GM21447 (cell line): ENCODE data around the gene ANKRD9.

ENCODE experiments used
- ATAC-seq: cut with Tn5 transposase; IDR thresholded peaks from one replicate; pipeline ENCODE4 v1.9.1; 2021; ENCODE audit not compliant: unreplicated experiment

Gene ANKRD9

DNA sequence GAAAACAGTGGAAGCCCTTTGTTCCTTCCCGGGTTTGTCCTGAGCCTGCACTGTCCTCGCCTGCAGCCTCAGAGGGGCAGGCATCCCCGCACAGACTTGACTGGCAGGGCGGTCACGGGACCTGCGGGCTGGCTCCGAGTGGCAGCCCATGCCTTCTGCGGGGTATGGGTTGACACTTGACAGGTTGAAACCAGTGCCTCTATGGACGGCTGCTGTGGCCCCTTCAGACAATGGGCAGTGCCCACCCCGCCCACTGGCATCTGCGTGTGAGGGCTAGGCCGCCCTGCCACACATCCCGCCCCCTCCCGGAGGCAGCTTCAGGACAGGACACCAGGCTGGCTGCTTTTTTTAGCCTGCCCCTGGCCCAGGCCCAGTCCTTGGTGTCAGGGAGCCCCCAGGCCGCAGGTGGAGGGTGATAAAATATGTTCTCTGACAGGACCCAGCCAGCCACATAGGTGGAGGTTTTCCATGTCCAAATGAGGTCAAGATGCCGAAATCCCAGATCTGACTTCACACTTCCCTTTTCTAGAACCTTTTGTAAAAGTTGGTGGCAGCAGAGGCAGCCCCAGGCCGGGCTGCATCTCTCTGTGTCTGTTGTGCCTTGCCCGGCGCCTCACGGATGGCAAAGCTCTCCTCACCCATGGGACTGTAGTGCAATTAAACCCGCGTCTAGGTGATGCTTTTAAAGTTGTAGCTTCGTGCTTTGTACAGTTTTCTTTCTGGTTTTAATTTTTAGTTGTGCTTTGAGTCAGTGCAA lies 10.0 kb downstream of the ANKRD9 start:
- no peak for ATAC-seq

DNA sequence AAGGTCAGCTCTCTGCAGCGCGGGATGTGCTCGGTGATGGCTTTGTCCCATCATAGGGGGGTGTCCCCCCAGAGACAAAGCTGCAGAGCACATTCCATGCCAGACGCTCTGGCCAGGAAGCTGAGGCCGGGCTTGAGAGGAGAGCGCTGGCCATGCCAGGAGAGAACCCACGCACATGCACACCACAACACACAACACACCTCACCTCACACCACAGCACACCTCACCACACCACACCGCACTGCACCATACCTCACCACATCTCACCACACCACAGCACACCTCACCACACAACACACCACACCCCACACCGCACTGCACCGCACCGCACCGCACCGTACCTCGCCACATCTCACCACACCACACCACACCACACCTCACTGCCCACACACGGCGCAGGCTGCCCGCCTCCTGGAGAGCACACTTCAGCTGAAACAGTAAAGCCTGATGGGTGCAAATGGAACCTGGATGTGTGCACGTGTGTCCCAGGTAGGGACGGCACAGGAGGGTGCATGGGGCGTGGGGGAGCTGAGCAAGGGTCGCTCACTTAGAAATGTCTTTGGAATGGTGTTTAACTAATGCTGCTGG lies 10.8 kb downstream of the ANKRD9 start:
- no peak for ATAC-seq

DNA sequence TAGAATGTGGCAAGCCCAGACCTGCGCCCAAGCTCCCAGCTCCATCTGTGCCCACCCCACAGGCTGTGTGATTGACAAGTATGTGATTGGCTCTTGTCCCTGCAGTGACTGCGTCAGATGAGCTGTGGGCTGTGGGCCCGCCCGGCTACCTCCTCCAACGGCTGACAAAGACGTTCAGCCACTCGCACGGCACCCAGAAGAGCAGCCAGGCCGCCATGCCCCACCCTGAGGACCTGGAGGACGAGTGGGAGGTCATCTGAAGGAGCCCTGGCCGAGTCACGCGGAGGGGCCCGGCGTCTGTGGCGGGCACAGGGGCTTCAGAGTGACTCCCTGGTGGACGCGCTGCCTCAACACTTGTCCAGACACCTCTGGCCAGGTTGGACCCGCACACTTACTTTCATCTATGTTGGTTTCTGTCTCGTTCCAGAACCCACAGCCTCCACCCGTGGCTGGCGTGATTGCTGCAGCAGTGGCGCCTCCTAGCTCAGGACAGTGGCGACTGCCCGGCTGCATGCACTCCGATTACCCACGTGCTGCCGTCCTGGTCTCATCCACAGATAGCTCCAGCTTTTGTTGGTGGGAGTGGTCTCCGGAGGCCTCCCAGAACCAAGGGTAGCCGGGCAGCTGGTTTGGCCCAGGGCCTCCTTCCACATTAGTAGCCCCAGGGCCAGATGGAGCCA lies 11.4 kb downstream of the ANKRD9 start:
- ATAC-seq: no peak

DNA sequence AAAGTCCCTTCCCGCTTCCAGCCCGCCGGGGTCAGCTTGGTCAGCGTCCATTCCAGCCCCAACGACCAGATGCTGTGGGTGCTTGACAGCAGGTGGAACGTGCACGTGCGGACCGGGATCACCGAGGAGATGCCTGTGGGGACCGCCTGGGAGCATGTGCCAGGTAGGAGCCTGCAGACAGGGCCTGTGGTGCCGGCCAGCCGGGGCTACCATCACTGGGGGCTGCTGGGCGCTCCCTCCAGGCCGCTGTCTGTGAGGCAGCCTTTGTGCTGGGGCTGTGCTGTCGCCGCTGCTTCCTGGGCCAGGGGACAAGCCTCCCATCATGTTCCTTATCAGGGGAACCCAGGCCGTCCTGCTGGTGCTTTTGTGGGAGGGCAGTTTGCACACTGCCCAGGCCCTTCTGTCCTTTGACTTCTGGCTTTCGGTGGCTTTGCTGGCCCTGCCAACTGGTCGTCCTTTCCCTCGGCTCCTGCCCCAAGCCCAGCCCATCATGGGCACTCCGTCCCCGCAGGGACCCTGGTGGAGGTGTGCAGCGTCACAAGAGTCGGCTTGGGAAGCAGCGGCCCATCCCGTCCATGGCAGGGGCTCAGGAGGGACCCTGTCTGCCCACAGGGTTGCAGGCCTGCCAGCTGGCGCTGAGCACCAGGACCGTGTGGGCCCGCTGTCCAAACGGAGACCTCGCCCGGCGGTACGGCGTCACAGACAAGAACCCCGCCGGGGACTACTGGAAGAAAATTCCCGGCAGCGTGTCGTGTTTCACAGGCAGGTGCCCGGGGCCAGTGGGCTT lies 12.4 kb downstream of the ANKRD9 start:
- no peak for ATAC-seq

DNA sequence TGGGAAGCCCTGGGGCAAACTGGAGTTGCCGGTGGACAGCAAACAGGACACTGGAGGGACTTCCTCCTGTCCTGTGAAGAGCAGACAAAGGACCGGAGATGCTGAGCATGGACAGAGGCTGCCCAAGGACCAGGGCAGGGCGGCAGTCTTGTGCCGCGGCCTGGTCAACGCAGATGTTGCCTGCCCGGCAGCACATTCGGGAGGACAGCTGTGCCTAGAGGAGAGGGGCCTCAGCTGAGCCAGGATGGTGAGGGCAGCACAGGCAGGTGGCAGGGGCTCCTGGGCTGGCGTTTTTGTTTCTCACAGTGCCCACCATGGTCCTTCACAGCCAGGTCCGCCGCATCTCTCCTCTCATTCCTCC lies 13.3 kb downstream of the ANKRD9 start:
- no peak for ATAC-seq

DNA sequence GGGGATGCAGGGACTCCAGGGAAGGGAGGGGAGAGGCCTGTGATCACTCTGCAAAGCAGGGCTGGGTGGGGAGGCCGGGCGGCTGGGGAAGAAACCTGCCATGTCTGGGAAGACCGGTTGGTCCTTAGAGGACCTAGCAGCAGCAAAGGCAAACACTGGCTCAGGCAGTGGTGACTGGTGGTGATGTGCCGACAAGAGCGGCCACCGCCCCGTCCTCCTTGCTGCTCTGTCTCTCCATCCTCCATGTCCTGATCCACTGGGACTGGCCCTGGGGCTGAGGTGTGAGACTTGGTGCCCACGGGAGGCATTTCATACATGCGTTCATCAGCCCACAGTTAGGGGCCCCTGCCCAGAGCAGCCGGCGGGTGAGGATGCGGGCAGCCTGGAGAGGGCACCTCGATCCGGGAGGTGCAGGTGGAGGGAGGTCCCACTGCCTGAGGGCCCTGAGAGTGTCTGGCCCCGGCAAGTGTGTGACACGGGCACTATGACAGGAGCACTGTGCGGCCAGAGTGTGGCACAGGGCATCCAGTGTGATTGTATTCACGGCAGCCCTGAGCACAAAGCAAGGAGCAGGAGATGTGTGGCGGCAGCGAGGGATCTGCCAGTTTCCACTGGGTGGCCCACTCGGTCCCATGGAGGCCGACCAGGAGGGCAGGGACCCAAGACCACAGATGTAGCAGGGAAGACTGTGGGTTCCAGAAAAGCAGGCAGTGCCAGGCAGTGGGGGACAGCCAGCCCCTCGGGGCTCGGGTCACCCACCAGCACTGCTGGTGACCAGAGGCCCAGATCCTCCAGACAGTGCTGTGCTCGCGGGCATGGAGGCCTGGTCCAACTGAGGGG lies 13.9 kb downstream of the ANKRD9 start:
- no peak for ATAC-seq

DNA sequence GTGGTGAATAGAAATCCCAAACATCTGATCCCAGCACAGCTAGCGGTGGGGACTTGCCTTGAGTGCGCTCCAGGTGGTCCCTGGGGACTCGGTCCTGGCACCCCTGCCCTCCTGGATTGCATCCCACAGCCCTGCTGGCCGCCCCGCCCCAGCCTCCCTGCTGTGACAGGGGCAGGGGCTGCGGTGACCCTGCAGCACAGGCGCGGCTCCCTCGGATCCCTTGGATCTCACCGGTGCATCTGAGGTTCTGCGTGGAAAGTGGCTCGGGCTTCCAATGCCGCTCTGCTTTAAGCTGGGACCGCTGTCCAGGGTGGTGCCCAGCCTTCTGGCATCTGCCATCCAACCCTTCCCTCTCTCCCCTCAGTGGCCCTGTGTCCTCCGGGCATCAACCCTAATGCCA lies 16.0 kb downstream of the ANKRD9 start:
- no peak for ATAC-seq

DNA sequence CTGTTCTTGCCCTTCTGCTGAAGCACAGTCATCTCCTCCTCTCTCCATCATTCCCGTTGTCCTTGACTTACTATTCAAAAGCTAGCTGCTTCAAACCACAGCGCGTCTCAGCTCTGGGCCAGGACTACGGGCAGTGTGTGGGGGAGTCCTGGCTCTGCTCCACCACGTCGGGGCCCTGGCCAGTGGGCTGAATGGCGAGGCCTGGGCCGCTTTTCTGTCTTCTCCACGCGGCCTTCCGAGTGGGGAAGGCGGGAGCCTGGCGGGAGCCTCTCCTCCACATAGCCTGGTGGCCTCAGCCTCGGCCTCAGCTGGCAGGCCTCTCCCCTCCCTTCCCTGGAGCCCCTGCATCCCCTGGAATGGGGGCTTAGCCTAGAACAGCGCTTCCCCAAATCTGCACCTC lies 16.5 kb downstream of the ANKRD9 start:
- ATAC-seq: no peak

DNA sequence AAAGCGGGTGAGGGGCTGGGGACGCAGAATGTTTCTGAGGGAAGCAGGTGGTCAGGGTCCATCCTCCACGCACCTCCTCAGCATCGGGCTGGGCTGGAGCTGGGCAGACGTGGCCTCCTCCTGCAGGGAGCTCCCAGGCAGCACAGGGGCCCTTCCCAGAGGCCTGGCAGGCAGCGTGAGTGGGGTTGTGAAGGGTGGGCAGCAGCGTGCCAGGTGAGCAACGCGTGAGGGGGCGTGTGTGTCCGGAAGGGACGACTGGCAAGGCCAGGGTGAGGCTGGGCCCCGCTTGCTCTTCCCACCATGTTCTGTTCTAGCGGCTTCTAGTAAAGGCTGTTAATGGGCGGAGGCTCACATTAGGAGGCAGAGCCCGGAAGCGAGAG lies 17.1 kb downstream of the ANKRD9 start:
- ATAC-seq: no peak

DNA sequence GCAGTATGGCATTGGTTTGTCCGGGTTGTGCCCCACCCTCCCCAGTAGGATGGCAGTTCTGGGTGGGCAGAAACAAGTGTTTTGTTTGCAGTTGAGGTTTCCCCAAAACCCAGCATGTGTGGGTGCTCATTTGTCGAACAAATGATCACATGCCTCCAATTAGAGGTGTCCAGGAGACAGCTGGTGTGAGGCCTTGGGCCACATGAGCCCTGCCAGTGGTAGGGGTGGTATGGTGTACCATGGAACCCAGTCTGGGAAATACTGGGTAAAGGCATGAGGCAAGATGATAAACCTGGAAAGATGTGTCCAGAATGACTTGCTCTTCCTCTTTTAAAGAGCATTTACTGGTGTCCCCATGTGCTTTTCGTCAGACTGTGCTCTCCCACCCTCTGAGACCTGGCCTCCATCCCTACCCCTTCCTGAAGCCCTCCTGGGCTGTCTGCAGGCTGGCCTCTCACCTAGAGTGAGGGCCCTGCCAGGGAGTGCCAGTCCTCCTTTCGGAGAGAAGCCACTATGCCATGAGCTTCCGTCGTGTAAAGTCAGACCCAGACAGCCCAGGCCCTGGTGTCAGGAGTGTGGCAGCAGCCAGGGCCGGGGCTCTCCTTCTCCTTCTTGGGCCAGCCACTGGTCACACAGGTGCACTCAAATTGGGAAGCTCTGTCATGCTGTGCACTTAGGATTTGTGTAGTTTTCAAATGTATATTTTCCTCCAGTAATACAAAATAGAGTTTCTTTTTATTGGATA lies 17.6 kb downstream of the ANKRD9 start:
- ATAC-seq: no peak

DNA sequence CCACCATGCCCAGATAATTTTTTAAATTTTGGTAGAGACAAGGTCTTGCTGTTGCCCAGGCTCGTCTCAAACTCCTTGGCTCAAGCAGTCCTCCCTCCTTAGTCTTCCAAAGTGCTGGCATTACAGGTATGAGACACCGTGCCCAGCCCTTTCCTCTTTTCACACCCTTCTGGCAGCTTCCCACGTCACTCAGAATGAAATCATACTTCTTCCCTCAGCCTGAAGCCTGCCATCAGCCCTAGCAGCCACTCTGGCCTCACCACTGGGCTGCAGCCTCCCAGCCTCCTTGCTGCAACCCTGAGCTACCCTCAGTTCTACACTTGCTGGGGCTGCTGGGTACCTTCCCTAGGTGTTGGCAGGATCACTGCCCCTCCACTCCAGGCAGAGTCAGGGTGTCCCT lies 18.2 kb downstream of the ANKRD9 start:
- ATAC-seq: no peak

DNA sequence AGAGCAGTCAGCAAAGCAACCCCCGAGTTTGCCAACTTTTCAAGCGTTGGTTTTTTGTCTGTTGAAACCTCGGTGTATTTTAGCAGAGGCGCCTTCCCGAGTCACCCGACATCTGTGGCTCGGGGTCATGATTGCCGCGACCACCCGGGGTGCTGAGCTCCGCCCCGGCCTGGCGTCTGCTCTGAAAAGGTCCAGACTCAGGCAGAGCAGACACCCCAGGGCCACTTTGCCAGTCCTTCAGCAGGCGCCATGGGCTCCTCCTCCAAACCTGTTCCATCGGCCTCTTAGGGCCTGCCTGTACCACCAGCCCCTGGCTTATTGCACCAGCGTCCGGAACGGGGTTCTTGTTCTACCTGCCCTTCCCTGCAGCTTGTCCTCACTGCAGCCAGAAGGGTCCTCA lies 19.1 kb downstream of the ANKRD9 start:
- ATAC-seq: no peak

DNA sequence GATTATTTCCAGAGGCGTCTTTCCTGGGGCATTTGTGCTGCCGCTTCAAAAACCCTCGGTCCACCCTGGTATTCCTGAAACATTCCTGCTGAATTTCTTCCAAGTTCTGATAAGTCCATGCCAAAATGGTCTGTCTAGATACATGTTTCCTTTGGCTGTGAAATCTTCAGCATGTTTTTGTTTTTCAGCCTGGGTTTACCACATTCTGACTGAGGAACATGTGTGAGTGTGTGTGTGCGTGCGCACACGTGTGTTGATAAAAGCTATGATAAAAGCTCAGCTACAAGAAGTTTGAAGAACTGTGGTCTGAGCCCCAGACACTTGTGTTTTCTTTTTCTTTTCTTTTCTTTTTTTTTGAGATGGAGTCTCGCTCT lies 22.4 kb downstream of the ANKRD9 start:
- ATAC-seq: no peak

DNA sequence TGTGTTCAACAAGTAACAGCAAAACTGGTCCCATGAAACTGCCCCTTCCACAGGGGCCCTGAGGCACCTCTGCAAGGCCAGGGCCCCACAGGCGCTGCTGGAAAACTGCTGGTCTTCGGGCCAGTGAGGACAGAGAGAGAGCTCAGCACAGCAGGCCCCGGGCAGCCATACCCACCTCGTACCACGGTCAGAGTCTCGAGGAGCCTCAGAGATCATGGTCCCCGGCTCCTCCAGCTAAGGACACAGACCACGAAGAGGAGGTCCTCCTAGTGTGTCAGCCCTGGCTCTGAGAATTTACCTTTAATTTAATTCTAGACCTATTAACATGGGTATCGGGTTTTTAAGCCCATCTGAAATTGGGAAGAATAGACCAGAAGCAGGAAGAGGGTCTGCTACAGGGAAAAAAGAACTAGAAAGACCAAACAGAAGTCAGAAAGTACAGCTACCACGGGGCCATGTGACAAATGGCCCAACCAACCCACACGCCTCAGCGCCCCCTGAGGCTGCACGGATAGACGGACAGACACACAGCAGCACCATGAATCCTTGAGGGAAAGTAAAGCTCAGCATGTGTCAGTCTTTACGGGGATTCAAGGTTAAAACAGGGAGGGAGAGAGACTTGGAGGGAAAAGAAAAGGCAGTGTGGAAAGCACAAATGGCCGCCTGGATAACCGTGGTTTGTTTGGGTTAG lies 22.9 kb downstream of the ANKRD9 start:
- ATAC-seq: no peak

DNA sequence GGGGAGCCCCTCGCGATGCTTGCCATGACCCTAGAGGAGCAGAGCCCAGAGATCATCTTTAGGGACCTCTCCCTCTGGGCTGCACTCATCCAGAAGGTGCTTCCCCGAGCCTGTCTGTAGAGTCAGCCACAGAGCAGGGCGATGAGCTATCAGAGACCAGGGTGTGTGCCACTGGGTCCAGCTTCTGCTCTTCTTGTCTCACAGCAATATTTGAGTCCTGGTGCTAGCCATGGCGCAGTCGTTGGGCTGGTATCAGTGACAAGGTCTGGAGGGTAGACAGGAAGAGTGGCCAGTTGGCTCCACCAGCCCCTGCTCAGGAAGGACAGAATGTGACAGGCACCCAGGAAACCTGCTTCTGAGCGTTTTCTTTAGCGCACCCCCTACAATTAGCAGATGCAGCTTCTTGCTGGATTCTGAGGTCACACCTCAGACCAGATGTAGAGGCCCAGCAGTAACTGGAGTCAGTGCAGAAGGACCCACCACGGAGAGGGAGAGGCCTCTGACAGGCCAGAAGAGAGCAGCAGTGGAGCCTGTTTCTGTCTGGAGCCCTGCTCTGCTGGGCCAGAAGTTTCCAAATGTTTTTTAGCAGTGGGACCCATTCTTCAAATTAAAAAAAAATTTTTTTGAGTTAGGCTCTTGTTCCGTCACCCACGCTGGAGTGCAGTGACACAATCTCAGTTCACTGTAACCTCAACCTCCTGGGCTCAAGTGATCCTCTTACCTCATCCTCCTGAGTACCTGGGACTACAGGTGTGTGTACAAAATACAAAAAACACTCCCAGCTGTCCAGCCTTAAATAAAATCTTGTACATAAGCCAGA lies 23.7 kb downstream of the ANKRD9 start:
- no peak for ATAC-seq

DNA sequence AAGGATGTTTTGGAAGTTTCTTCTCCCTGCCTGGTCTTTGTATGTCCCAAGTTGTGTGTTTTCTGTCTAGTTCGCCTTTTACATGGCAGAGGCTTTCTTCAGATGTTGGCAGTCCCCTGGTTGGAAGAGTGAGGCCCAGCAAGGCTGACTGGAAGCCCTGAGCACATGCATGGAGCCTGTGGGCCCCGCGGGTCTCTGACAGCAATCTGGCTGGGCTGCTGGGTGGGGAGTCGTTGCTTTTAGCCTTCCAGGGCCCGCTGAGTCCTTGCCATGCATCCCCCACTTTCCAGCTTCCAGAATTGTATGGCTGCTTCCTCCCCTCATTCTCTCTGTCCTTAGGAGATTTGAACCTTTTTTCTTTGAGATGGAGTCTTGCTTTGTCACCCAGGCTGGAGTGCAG lies 25.3 kb downstream of the ANKRD9 start:
- no peak for ATAC-seq

DNA sequence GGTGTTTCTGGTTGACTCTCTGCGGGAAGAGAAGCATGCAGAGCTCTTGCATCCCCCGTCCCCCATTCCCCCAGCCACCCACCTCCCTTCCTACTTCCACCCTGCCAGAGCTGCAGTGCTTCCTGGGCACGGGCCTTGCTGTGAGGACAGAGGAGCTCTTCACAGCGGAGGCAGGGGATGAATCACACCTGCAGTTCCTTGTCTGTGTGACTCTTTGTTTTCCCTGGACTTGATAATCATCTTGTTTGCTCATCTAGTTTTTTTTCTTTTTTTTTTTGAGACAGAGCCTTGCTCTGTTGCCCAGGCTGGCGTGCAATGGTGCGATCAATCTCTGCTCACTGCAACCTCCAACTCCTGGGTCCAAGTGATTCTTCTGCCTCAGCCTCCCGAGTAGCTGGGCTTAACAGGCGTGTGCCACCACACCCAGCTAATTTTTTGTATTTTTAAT lies 27.8 kb downstream of the ANKRD9 start:
- no peak for ATAC-seq

DNA sequence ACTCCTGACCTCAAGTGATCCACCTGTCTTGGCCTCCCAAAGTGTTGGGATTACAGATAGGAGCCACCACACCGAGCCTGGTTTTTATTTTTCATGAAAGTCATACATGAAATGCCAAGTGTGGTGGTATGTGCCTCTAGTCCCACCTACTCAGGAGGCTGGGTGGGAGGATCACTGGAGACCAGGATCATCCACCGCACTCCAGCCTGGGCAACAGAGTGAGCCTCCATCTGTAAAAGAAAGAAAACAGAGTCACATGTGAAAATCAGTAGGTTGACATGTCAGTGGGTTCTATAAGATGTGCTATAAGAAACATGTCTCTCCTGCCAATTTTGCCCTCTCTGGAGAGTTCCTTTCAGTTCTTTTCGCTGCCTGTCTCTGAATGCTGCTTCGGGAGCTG lies 28.2 kb downstream of the ANKRD9 start:
- ATAC-seq: no peak

DNA sequence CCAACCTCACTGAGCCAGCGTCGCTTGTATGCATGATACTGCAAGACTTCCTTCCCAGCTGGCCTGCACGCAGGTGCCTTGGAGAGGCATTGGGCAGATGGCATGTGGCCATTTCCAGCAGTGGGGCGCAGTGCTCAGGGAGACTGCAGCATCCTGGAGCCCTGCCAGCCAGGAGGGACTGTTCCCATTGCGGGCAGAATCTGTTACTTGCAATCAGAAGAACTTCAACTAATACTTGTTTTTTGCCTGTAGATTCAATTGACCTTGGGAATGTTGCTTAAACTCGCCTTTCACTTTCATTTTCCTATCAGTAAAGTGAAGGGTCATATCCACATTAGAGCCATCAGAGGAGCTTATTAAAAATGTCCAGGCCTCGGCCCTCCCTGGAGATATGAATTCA lies 29.8 kb downstream of the ANKRD9 start:
- no peak for ATAC-seq
